Progenitor cell of endocrine pancreas (in vitro differentiated cells): ENCODE data around the gene POU2F3. TPM values are rescaled to one million over a fixed set of nuclear protein-coding genes. Genes with fewer than 3 reads are reported as not detected.

Experiments used
- DNase-seq: peaks from one replicate; pipeline ENCODE4 v3.0.0; 2021; ENCODE audit warnings: low spot score; ENCODE audit not compliant: unreplicated experiment
- H3K27ac Mint-ChIP-seq: 2 replicates; pipeline ENCODE4 v1.8.0; 2021; ENCODE audit warnings: mild to moderate bottlenecking, moderate library complexity, mixed read lengths
- H3K27me3 Mint-ChIP-seq: 2 replicates; pipeline ENCODE4 v1.8.0; 2021; ENCODE audit warnings: mixed read lengths
- H3K36me3 Mint-ChIP-seq: 2 replicates; pipeline ENCODE4 v1.8.0; 2022; ENCODE audit warnings: mixed read lengths; ENCODE audit not compliant: insufficient read depth
- H3K4me1 Mint-ChIP-seq: 2 replicates; pipeline ENCODE4 v1.8.0; 2021; ENCODE audit warnings: low read depth, mixed read lengths
- H3K4me3 Mint-ChIP-seq: 2 replicates; pipeline ENCODE4 v1.8.0; 2021; ENCODE audit warnings: low read depth, mild to moderate bottlenecking, moderate library complexity, mixed read lengths
- H3K9me3 Mint-ChIP-seq: 2 replicates; pipeline ENCODE4 v1.8.0; 2021; ENCODE audit warnings: low read depth, mixed read lengths
- total RNA-seq: library from RNA; stranded (reverse); gene quantifications from 2 replicates; pipeline ENCODE4 v1.2.1, GENCODE V29; 2021
- TF ChIP-seq, protein P1 (sequence below): fragments of 200-600 bp; sonication (generic); IDR thresholded peaks from one replicate; pipeline ENCODE4 v1.5.0; 2021; ENCODE audit warnings: antibody characterized with exemption, mild to moderate bottlenecking; ENCODE audit not compliant: unreplicated experiment

POU2F3 gene
- total RNA-seq, 1 donor from 2014 or later = not detected

DNA sequence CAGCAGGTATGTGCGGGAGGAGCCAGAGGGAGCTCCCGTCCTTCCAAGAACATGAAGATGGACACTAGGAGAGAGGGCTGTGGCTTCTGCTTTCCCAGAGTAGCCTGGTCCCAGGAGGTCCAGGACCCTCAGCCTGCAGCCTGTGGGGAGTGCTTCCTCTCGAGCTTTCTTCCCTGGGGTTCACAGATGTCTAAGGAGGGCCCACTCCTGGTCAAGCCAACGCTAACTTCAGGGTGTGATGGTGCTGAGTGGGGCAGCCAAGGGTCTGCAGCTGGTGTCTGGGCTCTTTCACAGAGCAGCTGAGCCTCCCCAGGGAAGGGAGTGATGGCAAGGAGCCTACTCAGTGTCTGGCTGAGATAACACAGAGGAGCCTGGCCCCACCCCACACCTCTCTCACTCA, 3.3 kb downstream of the POU2F3 start:
- Mint-ChIP-seq H3K9me3 (no peaks in the 10 kb centered on the region), H3K4me3 (no peak overlapping the region), H3K27me3 (peaks cover 85% of the 10 kb centered on the region), H3K27ac (no peak overlapping the region), H3K4me1 (peaks cover 5% of the 10 kb centered on the region), H3K36me3 (no peaks in the 10 kb centered on the region)
- TF ChIP-seq, protein P1, sequence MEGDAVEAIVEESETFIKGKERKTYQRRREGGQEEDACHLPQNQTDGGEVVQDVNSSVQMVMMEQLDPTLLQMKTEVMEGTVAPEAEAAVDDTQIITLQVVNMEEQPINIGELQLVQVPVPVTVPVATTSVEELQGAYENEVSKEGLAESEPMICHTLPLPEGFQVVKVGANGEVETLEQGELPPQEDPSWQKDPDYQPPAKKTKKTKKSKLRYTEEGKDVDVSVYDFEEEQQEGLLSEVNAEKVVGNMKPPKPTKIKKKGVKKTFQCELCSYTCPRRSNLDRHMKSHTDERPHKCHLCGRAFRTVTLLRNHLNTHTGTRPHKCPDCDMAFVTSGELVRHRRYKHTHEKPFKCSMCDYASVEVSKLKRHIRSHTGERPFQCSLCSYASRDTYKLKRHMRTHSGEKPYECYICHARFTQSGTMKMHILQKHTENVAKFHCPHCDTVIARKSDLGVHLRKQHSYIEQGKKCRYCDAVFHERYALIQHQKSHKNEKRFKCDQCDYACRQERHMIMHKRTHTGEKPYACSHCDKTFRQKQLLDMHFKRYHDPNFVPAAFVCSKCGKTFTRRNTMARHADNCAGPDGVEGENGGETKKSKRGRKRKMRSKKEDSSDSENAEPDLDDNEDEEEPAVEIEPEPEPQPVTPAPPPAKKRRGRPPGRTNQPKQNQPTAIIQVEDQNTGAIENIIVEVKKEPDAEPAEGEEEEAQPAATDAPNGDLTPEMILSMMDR = no peak
- no peak for DNase-seq

DNA sequence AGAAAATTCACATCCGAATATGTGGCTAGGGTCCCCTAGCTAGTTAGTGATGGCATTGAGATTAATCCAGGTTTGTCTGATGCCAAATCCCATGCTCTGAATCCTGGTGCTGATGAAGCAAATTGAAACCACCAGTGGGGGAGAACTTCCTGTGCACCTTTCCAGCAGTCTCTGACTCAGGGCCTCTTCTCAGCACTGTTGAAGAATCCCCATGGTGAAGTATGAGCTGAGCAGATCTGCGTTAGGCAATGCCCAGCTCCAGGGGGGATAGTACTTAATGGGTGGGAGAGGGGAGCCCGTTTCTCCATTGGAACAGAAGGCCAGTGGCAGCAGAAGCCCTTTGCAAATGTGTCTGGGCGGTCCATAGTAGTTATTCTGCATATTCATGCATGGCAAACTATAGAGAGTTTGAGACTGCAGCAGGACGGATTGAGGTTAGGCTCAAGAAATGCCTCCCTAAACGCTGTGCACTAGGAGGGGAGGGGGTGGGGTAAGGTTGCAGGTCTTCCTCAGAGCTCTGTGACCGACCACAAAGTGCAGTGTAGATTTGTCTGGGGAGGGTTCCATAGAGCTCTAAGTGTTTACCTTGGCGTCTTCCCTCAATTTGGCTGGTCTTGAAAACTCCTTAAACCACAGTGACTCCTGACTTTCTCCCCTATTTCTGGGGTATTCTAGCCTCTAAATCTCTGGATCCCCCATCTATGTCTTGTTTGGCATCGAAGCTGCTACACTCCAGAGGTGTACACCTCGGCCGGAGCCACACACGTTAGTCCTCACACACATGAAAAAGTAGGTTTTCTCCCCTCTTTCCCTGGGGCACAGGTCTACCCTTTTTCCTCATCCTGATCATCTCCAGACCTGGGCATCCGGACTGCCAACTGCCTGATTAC, 4.8 kb downstream of the POU2F3 start:
- DNase-seq = no peak
- Mint-ChIP-seq H3K4me1 (peaks cover 5% of the 10 kb centered on the region), H3K9me3 (no peaks in the 10 kb centered on the region), H3K27me3 (peaks cover 86% of the 10 kb centered on the region), H3K4me3 (no peak overlapping the region), H3K27ac (no peak overlapping the region), H3K36me3 (no peaks in the 10 kb centered on the region)
- TF ChIP-seq, protein P1 = no peak

DNA sequence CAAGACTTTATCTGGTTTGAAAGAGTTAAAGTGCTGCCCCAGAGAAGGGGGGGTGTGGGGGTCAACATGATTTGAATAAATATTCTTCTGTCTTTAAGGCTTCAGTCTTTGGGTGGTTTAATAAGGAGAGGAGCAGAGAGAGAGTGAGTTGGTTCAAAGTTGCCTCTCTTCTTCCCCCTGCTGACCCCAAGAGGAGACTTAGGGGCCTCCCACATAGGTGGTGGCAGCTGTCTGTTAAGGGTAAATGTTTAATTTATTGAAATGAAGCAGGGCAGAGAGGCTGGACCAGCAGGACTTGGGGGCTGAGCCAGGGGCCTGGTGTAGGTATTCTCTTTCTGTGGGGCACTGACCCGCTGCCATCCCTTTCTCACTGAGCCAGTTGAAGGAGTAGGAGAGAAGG, 5.5 kb downstream of the POU2F3 start:
- peaks cover 2% of the 10 kb centered on the region for H3K4me1 Mint-ChIP-seq
- H3K27ac Mint-ChIP-seq = no peak overlapping the region
- H3K27me3 Mint-ChIP-seq = peaks cover 89% of the 10 kb centered on the region

DNA sequence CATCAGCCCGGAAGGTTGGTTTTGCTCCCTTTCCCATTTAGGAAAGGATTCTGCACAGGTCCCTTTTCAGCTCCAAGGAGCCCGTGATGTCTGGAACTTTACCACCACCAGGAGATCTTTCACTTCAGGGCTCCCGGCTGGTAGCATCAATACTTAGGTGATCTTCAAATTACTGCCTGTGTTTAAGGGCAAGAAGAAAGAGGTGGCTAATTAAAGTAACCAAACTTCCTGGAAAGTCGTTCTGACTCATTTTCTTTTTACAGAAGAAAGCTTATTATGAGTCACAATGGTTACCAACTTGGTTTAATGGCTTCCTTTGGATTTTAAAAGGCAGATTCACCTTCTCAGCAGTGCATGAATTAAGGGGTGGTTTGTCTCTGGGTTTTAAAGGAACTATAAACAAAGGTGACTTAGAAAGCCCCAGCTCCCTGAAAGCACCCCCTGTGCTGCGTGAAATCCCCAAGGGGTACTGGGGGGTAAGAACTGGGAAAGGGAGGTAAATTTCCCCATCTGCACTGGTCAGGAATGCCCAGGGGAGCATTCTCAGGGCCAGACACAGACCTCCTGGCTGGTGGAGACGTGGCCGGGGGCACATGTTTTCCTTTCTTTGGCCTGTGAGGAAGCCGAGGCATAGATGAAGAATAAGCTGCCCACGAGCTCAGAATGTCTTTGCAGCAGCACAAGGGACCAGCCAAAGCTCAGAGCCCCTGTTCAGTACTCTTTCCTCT, 8.8 kb downstream of the POU2F3 start:
- Mint-ChIP-seq H3K9me3 (no peaks in the 10 kb centered on the region), H3K27ac (no peak overlapping the region), H3K4me3 (no peak overlapping the region), H3K4me1 (no peaks in the 10 kb centered on the region), H3K27me3 (peaks cover 74% of the 10 kb centered on the region), H3K36me3 (no peaks in the 10 kb centered on the region)
- DNase-seq = no peak
- TF ChIP-seq, protein P1 = no peak

More for the DNA sequence above, 5.5 kb downstream of the POU2F3 start:
- no peaks in the 10 kb centered on the region for H3K9me3 Mint-ChIP-seq
- TF ChIP-seq, protein P1 = no peak
- DNase-seq = no peak
- no peak overlapping the region for H3K4me3 Mint-ChIP-seq
- no peaks in the 10 kb centered on the region for H3K36me3 Mint-ChIP-seq
